DND-41 (cell line): Measurements from ENCODE around the gene USP13.

Experiments
- CTCF ChIP-seq: IDR thresholded peaks from 2 replicates; pipeline ENCODE4 v1.5.1; 2012; ENCODE audit warnings: borderline replicate concordance, low read length, moderate library complexity, mild to moderate bottlenecking; ENCODE audit not compliant: poor library complexity, severe bottlenecking; ENCODE audit errors: extremely low read depth
- EZH2 ChIP-seq: IDR thresholded peaks from 3 replicates; pipeline ENCODE4 v1.6.1; 2012; ENCODE audit warnings: borderline replicate concordance, low read depth, mild to moderate bottlenecking, moderate library complexity, low read length, inconsistent platforms; ENCODE audit not compliant: severe bottlenecking

GRCh38 chr3:179825527-179826246 lies 172.8 kb downstream of the USP13 start:
- TF ChIP-seq CTCF, result no peak
- no peak for TF ChIP-seq EZH2
